Mammary epithelial cell (primary cell): ENCODE measurements around the gene PRLH.

Experiments
- EZH2 ChIP-seq: IDR thresholded peaks from 2 replicates; pipeline ENCODE4 v1.6.1; 2012; ENCODE audit warnings: low read length, inconsistent platforms, borderline replicate concordance
- TF ChIP-seq, protein P1 (sequence below), 2 donors: IDR thresholded peaks in 1 of 2; conservative IDR thresholded peaks in 1 of 2; 2 replicates each; pipeline ENCODE4 v1.5.1; 2011 to 2012; ENCODE audit warnings: inconsistent platforms in 2 of 2, low read length in 2 of 2, mild to moderate bottlenecking in 2 of 2, control low read depth in 1 of 2, low read depth in 1 of 2; ENCODE audit not compliant: insufficient read depth in 1 of 2; ENCODE audit errors: extremely low read depth in 1 of 2

DNA sequence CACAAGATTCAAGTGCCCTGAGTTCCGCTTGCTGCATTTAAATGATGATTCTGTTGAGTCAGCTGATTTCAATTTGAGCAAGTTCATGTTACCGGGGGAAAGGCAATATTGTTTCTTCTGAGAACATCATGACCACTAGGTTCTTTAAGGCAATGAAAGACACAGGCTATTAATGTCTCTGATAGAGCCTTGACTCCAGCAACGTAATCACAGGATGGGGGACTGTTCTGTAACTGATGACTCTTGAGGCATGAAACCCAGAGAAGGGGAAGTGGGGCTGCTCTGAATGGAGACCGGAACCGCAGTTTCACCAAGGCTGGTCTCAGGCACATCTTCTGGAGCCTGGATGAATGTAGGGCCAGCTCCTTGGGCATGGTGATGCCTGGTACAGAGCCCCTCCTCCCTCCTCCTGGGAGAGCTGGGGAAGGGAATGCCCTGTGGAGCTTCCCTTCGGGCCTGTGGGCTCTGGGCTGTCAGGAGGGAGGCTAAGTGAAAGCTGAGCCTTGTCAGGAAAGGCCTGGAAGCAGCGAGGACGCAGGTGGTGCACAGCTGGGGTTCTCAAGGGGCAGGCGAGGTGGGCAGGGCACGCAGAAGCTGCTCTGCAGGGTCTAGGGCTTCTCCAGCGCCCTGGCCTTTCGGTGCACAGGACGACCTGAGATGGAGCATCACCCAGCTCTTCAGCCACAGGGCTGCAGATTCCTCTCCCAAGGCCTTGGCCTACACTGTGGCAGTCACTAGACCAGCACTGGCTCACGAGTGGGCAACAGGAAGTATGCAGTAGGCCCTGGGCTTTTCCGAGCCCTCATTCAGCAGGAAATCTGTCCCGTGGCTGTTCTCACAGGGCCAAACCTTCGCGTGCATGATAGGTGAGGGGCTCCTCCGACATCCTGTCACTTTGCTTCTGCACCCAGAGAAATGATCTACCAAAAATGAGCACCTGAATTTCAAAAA, 36.6 kb upstream of the PRLH start:
- TF ChIP-seq, protein P1, sequence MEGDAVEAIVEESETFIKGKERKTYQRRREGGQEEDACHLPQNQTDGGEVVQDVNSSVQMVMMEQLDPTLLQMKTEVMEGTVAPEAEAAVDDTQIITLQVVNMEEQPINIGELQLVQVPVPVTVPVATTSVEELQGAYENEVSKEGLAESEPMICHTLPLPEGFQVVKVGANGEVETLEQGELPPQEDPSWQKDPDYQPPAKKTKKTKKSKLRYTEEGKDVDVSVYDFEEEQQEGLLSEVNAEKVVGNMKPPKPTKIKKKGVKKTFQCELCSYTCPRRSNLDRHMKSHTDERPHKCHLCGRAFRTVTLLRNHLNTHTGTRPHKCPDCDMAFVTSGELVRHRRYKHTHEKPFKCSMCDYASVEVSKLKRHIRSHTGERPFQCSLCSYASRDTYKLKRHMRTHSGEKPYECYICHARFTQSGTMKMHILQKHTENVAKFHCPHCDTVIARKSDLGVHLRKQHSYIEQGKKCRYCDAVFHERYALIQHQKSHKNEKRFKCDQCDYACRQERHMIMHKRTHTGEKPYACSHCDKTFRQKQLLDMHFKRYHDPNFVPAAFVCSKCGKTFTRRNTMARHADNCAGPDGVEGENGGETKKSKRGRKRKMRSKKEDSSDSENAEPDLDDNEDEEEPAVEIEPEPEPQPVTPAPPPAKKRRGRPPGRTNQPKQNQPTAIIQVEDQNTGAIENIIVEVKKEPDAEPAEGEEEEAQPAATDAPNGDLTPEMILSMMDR (conservative IDR thresholded peaks at IDR 0.05 in 1 of 2, IDR thresholded peaks at IDR 0.05 in 1 of 2; ENCODE audit: extremely low read depth in 1 of 2, insufficient read depth in 1 of 2, low read depth in 1 of 2, low read length in 2 of 2): no peak
- no peak for TF ChIP-seq EZH2
